ENCODE measurements around the gene ARHGAP18. TPM values are rescaled to one million over a fixed set of nuclear protein-coding genes. Genes with fewer than 3 reads are reported as not detected.

The ARHGAP18 gene
- total RNA-seq, 1 experiment from 2014 or later = 1.6 TPM

DNA sequence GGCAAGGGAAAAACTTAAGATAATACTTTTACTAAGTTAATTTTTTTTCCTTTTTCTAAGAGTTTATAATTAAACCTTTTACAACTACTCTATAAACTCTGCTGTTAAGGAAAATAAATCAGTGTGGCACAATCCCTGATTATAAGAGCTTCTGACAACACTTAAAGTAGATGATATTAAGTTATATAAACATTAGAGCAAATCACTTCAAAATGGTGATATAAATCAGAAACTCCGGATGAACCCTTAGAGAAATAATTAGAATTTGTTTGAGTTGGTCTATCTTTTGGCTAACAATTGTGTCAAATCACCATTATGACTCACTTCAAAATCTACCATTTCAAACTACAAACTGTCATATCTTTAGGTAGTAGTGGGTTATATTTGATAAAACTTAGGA, 104.9 kb downstream of the ARHGAP18 start:
- Histone ChIP-seq H3K9me3 (ENCODE audit: low read length) (no peaks in the 10 kb centered on the region), H3K9ac (ENCODE audit: low read length) (no peak overlapping the region), H3K27ac (ENCODE audit: low read length) (no peak overlapping the region), H3K27me3 (ENCODE audit: low read length) (no peaks in the 10 kb centered on the region), H3K4me1 (ENCODE audit: low read length) (no peaks in the 10 kb centered on the region), H2AFZ (ENCODE audit: low read length) (no peak overlapping the region), H3K36me3 (ENCODE audit: insufficient read depth, low read length) (no peaks in the 10 kb centered on the region), H3K79me2 (ENCODE audit: low read length) (no peaks in the 10 kb centered on the region), H3K9me2 (replicated peaks; ENCODE audit: insufficient read depth, low read length) (no peaks in the 10 kb centered on the region), H4K20me1 (ENCODE audit: insufficient read depth, low read depth, low read length) (no peaks in the 10 kb centered on the region), H3K4me2 (ENCODE audit: low read depth, low read length, poor library complexity, severe bottlenecking) (no peak overlapping the region), H3K4me3 (ENCODE audit: low read length) (no peak overlapping the region)
- DNase-seq = no peak

DNA sequence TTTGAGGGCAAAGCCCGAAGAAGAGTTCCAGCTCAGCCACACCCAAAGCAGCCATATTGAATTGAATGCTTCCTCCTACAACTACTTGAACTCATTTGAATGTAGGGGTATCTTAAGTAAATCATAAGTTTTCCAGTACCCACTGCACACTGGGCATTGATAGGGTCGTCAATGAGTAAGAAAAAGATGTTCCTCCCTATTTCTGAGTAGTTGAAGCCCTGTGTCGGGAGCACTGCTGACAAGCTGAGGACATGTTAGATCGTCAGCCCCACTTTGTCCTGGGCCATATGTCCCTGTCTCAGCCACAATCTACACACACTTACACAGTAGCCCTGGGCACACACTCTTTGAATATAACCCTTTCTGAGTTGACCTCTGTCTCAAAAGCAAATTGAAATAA, 105.7 kb downstream of the ARHGAP18 start:
- no peak overlapping the region for H3K27ac ChIP-seq (ENCODE audit: low read length)
- H3K9me2 ChIP-seq (replicated peaks; ENCODE audit: insufficient read depth, low read length) = no peaks in the 10 kb centered on the region
- no peak overlapping the region for H3K4me2 ChIP-seq (ENCODE audit: low read depth, low read length, poor library complexity, severe bottlenecking)
- DNase-seq = no peak
- H3K9ac ChIP-seq (ENCODE audit: low read length) = no peak overlapping the region
- no peaks in the 10 kb centered on the region for H3K4me1 ChIP-seq (ENCODE audit: low read length)
- H4K20me1 ChIP-seq (ENCODE audit: insufficient read depth, low read depth, low read length) = no peaks in the 10 kb centered on the region
- H3K27me3 ChIP-seq (ENCODE audit: low read length) = no peaks in the 10 kb centered on the region
- no peaks in the 10 kb centered on the region for H3K9me3 ChIP-seq (ENCODE audit: low read length)
- H2AFZ ChIP-seq (ENCODE audit: low read length) = no peak overlapping the region
- no peaks in the 10 kb centered on the region for H3K79me2 ChIP-seq (ENCODE audit: low read length)
- H3K36me3 ChIP-seq (ENCODE audit: insufficient read depth, low read length) = no peaks in the 10 kb centered on the region
- no peak overlapping the region for H3K4me3 ChIP-seq (ENCODE audit: low read length)

- Histone ChIP-seq H3K4me3 (ENCODE audit: low read length) (no peak overlapping the region), H3K4me1 (ENCODE audit: low read length) (no peaks in the 10 kb centered on the region)
Measured at GRCh38 chr6:129603741-129604140, 106.2 kb downstream of the ARHGAP18 start.

GRCh38 chr6:129601323-129601722, 108.7 kb downstream of the ARHGAP18 start:
- H3K27ac ChIP-seq (ENCODE audit: low read length) = no peak overlapping the region
- H3K36me3 ChIP-seq (ENCODE audit: insufficient read depth, low read length) = no peaks in the 10 kb centered on the region
- H3K4me2 ChIP-seq (ENCODE audit: low read depth, low read length, poor library complexity, severe bottlenecking) = no peak overlapping the region
- DNase-seq = no peak
- no peak overlapping the region for H2AFZ ChIP-seq (ENCODE audit: low read length)
- no peak overlapping the region for H3K4me3 ChIP-seq (ENCODE audit: low read length)
- no peaks in the 10 kb centered on the region for H3K4me1 ChIP-seq (ENCODE audit: low read length)
- no peaks in the 10 kb centered on the region for H3K79me2 ChIP-seq (ENCODE audit: low read length)
- no peaks in the 10 kb centered on the region for H4K20me1 ChIP-seq (ENCODE audit: insufficient read depth, low read depth, low read length)
- H3K27me3 ChIP-seq (ENCODE audit: low read length) = no peaks in the 10 kb centered on the region
- H3K9ac ChIP-seq (ENCODE audit: low read length) = no peak overlapping the region
- no peaks in the 10 kb centered on the region for H3K9me2 ChIP-seq (replicated peaks; ENCODE audit: insufficient read depth, low read length)
- no peaks in the 10 kb centered on the region for H3K9me3 ChIP-seq (ENCODE audit: low read length)

More at GRCh38 chr6:129603741-129604140, 106.2 kb downstream of the ARHGAP18 start:
- H3K9ac ChIP-seq (ENCODE audit: low read length) = no peak overlapping the region
- H3K79me2 ChIP-seq (ENCODE audit: low read length) = no peaks in the 10 kb centered on the region
- H3K36me3 ChIP-seq (ENCODE audit: insufficient read depth, low read length) = no peaks in the 10 kb centered on the region
- H3K9me3 ChIP-seq (ENCODE audit: low read length) = no peaks in the 10 kb centered on the region
- H3K4me2 ChIP-seq (ENCODE audit: low read depth, low read length, poor library complexity, severe bottlenecking) = no peak overlapping the region
- no peaks in the 10 kb centered on the region for H3K9me2 ChIP-seq (replicated peaks; ENCODE audit: insufficient read depth, low read length)
- no peaks in the 10 kb centered on the region for H3K27me3 ChIP-seq (ENCODE audit: low read length)
- H4K20me1 ChIP-seq (ENCODE audit: insufficient read depth, low read depth, low read length) = no peaks in the 10 kb centered on the region
- DNase-seq = no peak
- H3K27ac ChIP-seq (ENCODE audit: low read length) = no peak overlapping the region
- H2AFZ ChIP-seq (ENCODE audit: low read length) = no peak overlapping the region

DNA sequence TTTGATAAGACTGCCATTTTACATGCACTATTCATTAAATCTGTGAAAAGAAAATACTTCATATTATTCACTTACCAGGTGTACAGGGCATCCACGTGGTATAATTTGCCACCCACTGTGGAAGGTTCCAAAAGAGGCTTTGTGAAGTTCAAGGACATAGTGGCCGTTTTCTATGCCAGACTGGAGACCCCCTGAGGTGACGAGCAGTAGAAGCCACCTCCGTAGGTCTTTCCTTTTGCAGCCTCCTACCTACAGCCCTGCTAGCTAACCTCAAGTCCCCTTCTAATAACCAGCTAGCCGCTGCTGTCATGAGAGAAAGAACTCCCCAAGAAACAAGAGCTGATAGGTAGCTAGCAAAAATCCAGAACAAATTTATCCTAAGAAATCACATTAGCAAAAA, 110.5 kb downstream of the ARHGAP18 start:
- Histone ChIP-seq H3K9me3 (ENCODE audit: low read length) (no peaks in the 10 kb centered on the region), H3K9me2 (replicated peaks; ENCODE audit: insufficient read depth, low read length) (no peaks in the 10 kb centered on the region), H3K4me3 (ENCODE audit: low read length) (no peak overlapping the region), H3K27ac (ENCODE audit: low read length) (no peak overlapping the region), H3K4me2 (ENCODE audit: low read depth, low read length, poor library complexity, severe bottlenecking) (no peak overlapping the region), H3K79me2 (ENCODE audit: low read length) (no peaks in the 10 kb centered on the region), H3K9ac (ENCODE audit: low read length) (no peak overlapping the region), H3K27me3 (ENCODE audit: low read length) (no peaks in the 10 kb centered on the region), H4K20me1 (ENCODE audit: insufficient read depth, low read depth, low read length) (no peaks in the 10 kb centered on the region), H3K4me1 (ENCODE audit: low read length) (no peaks in the 10 kb centered on the region), H3K36me3 (ENCODE audit: insufficient read depth, low read length) (no peaks in the 10 kb centered on the region), H2AFZ (ENCODE audit: low read length) (no peak overlapping the region)
- no peak for DNase-seq

DNA sequence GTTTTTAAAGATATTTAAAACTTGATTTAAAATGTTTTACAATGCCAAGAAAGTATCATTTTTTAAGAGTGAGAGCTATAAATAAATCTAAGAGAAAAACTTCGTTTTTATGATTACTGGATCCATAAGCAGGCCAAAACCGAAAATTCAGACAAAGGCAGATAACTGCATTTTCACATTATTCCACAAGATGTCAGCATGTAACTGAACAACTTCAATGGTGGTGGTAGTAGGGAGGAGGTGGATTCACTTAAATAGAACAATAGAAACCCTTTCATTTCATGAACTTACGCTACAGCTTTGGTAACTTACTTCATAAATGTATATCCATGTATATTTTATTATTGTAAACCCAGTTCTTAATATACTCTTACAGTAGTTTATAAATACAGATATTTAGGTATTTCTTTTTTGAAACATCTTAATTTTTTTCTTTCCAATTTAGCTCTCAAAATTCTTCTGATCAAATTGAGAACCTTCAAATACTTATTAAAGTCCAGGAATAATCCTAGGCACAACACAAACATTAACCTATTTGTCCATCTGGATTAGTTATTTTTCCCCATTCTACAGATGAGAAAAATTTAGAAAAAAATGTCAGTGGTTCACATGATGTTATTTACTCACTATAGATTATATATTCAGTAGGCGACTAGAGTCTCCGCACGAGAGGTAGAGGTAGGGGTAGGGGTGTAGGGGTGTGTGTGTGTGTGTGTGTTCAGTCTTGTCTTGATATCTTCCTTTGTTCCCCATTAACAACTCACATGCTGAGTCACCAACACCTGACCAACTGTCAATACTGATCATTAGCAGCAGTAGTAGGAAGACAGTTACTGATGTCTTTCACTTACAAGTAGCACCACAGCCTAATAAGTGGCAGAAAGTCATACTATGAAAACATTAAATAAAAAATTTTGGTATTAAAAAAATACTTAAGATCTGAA, 111.5 kb downstream of the ARHGAP18 start:
- H3K9ac ChIP-seq (ENCODE audit: low read length) = no peak overlapping the region

DNA sequence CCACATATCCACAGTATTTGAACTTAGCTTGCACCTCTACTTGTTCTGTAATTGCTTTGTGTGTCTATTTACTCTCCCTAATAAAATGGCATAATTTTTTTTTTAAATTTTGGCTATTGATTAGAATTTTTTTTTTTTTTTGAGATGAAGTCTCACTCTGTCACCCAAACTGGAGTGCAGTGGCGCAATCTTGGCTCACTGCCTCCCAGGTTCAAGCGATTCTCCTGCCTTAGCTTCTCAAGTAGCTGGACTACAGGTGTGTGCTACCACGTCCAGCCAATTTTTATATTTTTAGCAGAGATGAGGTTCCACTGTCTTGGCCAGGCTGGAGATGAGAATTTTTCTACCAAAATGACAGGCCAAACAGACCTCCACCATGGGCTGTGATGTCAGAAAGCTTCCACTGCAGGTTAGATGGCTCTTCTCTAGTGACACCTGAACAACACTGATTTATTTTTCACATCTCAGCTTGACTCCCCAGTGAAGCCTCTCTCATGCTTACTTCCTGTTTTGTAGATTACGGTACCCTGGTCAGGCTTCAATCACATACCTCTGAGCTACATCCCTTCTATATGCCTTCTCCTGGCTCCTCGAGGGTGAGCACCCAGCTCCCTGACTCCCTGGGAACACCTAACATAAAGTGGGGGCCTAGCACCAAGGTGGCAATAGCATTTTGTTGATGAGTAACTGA, 112.8 kb downstream of the ARHGAP18 start:
- no peaks in the 10 kb centered on the region for H3K4me1 ChIP-seq (ENCODE audit: low read length)
- no peaks in the 10 kb centered on the region for H3K27me3 ChIP-seq (ENCODE audit: low read length)
- no peaks in the 10 kb centered on the region for H3K9me2 ChIP-seq (replicated peaks; ENCODE audit: insufficient read depth, low read length)
- no peak overlapping the region for H3K9ac ChIP-seq (ENCODE audit: low read length)
- H4K20me1 ChIP-seq (ENCODE audit: insufficient read depth, low read depth, low read length) = no peaks in the 10 kb centered on the region
- no peak for DNase-seq
- H3K9me3 ChIP-seq (ENCODE audit: low read length) = no peaks in the 10 kb centered on the region
- no peaks in the 10 kb centered on the region for H3K79me2 ChIP-seq (ENCODE audit: low read length)
- no peaks in the 10 kb centered on the region for H3K36me3 ChIP-seq (ENCODE audit: insufficient read depth, low read length)
- H3K27ac ChIP-seq (ENCODE audit: low read length) = no peak overlapping the region
- no peak overlapping the region for H2AFZ ChIP-seq (ENCODE audit: low read length)
- no peak overlapping the region for H3K4me3 ChIP-seq (ENCODE audit: low read length)
- no peak overlapping the region for H3K4me2 ChIP-seq (ENCODE audit: low read depth, low read length, poor library complexity, severe bottlenecking)

More for the DNA sequence above, 111.5 kb downstream of the ARHGAP18 start:
- H3K4me2 ChIP-seq (ENCODE audit: low read depth, low read length, poor library complexity, severe bottlenecking) = peak overlapping the region; percentile 7
- H3K27ac ChIP-seq (ENCODE audit: low read length) = no peak overlapping the region
- H2AFZ ChIP-seq (ENCODE audit: low read length) = no peak overlapping the region
- H3K9me2 ChIP-seq (replicated peaks; ENCODE audit: insufficient read depth, low read length) = no peaks in the 10 kb centered on the region
- no peaks in the 10 kb centered on the region for H3K27me3 ChIP-seq (ENCODE audit: low read length)
- no peak overlapping the region for H3K4me3 ChIP-seq (ENCODE audit: low read length)
- no peaks in the 10 kb centered on the region for H3K9me3 ChIP-seq (ENCODE audit: low read length)
- no peaks in the 10 kb centered on the region for H3K36me3 ChIP-seq (ENCODE audit: insufficient read depth, low read length)
- no peaks in the 10 kb centered on the region for H3K79me2 ChIP-seq (ENCODE audit: low read length)
- no peaks in the 10 kb centered on the region for H4K20me1 ChIP-seq (ENCODE audit: insufficient read depth, low read depth, low read length)
- peak; percentile 87 for DNase-seq
- H3K4me1 ChIP-seq (ENCODE audit: low read length) = no peaks in the 10 kb centered on the region

- H2AFZ ChIP-seq (ENCODE audit: low read length) = no peak overlapping the region
- no peaks in the 10 kb centered on the region for H3K27me3 ChIP-seq (ENCODE audit: low read length)
- H3K4me1 ChIP-seq (ENCODE audit: low read length) = no peaks in the 10 kb centered on the region
- no peak overlapping the region for H3K4me2 ChIP-seq (ENCODE audit: low read depth, low read length, poor library complexity, severe bottlenecking)
- no peaks in the 10 kb centered on the region for H3K9me2 ChIP-seq (replicated peaks; ENCODE audit: insufficient read depth, low read length)
- no peaks in the 10 kb centered on the region for H3K79me2 ChIP-seq (ENCODE audit: low read length)
- H4K20me1 ChIP-seq (ENCODE audit: insufficient read depth, low read depth, low read length) = no peaks in the 10 kb centered on the region
- H3K36me3 ChIP-seq (ENCODE audit: insufficient read depth, low read length) = no peaks in the 10 kb centered on the region
- no peak overlapping the region for H3K4me3 ChIP-seq (ENCODE audit: low read length)
- no peak overlapping the region for H3K27ac ChIP-seq (ENCODE audit: low read length)
- H3K9me3 ChIP-seq (ENCODE audit: low read length) = no peaks in the 10 kb centered on the region
- no peak overlapping the region for H3K9ac ChIP-seq (ENCODE audit: low read length)
- DNase-seq = no peak
Measured at GRCh38 chr6:129596522-129596921, 113.5 kb downstream of the ARHGAP18 start.
